Mononuclear cell (primary cell): ENCODE results near the gene HYI. TPM values are rescaled to one million over a fixed set of nuclear protein-coding genes. Genes with fewer than 3 reads are reported as not detected.
"Not testable (repeated sequence)": the region's sequence is repeated elsewhere in the genome, so short reads cannot be mapped to it uniquely, and the experiment has no call there.

ENCODE experiments used
- H3K27me3 ChIP-seq: 2 replicates; pipeline ENCODE4 v1.6.0; 2011; ENCODE audit warnings: low read length, control low read depth; ENCODE audit not compliant: insufficient read depth
- H3K4me1 ChIP-seq: 2 replicates; pipeline ENCODE4 v1.5.1; 2011; ENCODE audit warnings: mild to moderate bottlenecking, low read length, control low read depth; ENCODE audit not compliant: insufficient read depth
- H3K4me3 ChIP-seq: 2 replicates; pipeline ENCODE4 v1.5.1; 2011; ENCODE audit warnings: mild to moderate bottlenecking, low read length, moderate library complexity
- H3K9me3 ChIP-seq: 2 replicates; pipeline ENCODE4 v1.5.1; 2011; ENCODE audit warnings: low read depth, mild to moderate bottlenecking, control low read depth, low read length
- total RNA-seq: library from RNA; depleted of rRNA; stranded (reverse); fragments of >200 nt; gene quantifications from one replicate; pipeline ENCODE4 v1.2.3, GENCODE V29; 2012

HYI gene
- total RNA-seq, 1 donor = 7.9 TPM

DNA sequence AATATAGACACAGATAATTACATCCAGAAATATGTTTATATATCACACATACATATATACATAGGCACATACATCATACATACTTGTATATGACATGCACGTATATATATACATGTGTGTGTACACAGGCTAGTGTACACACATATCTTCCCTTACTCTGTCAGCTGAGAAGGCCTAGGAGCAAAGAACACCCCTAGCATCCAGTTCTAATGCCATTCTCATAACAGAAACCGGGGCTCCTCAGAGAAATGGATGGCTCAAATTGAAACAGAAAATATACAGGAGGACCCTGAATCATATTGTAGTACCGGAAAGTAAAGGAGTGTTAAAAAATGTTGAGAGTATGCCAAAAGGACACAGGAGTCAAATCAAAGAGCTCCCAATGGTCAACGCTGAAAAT is 19.7 kb upstream of the HYI start:
- H3K9me3 ChIP-seq = no peaks in the 10 kb centered on the region
- H3K27me3 ChIP-seq = no peaks in the 10 kb centered on the region
- no peaks in the 10 kb centered on the region for H3K4me1 ChIP-seq
- H3K4me3 ChIP-seq = no peak overlapping the region

DNA sequence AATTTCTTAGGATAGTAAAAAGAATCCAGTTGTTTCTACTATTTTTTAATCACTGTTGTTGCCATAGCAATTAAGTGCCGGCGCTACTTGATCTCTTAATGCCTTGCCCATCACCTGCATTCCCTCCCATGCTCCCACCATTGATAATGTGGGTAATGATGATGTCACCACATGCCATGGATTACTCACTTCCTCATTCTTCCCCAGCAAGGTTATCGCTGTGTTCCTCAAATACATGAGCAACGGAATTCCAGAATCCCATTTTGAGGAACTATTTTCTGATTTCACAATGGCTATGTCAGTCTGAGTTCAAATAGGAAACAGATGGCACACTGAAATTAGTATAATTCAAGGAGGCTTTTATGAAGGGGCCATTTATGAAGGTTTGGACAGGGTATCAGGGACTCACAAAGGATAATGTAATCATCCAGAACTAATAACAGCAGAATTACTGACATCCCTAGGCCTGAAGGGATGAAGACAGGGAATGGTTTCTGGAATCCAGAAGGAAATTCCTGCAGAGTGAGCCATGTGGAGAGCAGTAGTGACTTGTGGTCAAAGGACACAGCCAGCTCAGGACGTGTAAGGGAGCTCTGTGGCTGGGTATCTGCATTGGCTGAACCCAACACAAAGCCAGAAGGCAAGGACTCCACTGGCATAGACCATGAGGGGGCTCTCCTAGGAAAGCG is 18.9 kb upstream of the HYI start:
- H3K4me1 ChIP-seq, H3K27me3 ChIP-seq, H3K9me3 ChIP-seq, H3K4me3 ChIP-seq: not testable (repeated sequence)

DNA sequence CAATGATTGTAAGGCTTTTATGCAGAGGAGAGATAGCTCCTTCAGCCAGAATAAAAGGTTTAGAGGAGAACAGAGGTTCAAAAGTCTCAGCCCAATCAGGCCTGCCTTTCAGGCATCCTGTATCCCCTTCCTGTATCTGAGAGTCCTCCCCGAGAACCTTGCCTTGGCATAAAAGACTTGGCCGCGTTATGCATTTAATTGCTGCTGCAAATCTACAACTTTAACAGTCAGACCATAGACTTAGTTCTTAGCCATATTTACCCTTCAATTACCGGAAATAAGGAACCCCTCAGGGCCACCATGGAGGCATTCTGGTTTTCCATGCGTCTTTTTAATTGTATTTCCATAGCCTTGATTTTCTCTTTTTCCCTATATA is 18.3 kb upstream of the HYI start:
- Histone ChIP-seq H3K4me1 (no peaks in the 10 kb centered on the region), H3K9me3 (no peaks in the 10 kb centered on the region), H3K4me3 (no peak overlapping the region), H3K27me3 (no peaks in the 10 kb centered on the region)

DNA sequence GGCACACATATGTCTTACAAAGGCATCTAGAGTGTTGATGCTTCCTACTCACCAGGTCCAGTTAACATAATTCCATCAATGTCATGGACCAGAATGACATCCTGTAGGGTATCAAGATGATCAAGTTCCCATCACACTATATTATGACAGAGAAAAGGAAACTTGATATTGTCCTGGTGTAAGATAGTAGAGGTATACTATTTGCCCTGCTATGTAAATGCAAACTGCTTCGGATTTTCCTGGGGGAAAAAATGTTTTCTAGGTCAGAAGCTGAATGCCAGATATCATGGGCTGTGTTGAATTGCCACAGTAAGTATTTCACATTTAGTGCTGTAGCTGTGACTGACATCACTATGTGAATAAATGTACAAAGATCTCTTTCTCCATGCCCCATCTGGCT is 16.2 kb upstream of the HYI start:
- no peaks in the 10 kb centered on the region for H3K27me3 ChIP-seq
- H3K4me3 ChIP-seq = no peak overlapping the region
- H3K4me1 ChIP-seq = no peaks in the 10 kb centered on the region
- H3K9me3 ChIP-seq = no peaks in the 10 kb centered on the region

DNA sequence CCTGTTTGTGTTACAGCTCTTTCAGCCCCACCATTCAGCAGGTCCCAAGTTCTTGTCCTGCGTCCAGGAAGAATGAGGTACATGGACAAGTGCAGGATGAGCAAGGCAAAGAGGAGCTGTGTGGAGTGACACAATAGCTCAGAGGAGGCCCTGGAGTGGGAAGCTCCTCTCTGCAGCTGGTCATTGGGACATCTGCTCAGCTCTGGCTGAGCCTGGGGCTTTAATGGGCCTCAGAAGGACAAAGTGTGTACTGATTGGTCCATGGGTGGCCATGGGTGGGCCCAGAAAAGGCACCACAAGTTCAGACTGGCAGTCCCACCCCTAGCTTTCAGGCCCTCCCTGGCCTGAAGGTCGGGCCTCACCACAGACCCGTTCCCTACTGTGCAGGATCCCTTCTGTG is 14.7 kb upstream of the HYI start:
- H3K4me1 ChIP-seq = no peaks in the 10 kb centered on the region
- no peaks in the 10 kb centered on the region for H3K9me3 ChIP-seq
- H3K4me3 ChIP-seq = no peak overlapping the region
- H3K27me3 ChIP-seq = no peaks in the 10 kb centered on the region

DNA sequence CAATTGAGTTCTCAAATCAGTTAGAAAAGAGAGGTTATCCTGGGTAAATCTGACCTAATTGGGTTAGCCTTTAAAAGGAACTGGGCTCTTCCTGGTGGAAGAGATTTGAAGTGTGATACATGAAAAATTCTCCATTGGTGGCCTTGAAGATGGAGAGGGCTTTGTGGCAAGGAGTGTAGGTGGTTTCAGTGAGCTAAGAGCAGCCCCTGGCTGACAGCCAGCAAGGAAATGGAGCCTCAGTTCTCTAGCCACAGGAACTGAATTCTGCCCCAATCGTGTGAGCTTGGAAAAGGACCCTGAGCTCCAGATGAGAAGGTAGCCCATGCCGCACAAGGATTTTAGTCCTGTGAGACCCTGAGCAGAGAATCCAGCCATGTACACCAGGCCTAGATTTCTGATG is 12.7 kb upstream of the HYI start:
- no peaks in the 10 kb centered on the region for H3K9me3 ChIP-seq
- H3K4me1 ChIP-seq = no peaks in the 10 kb centered on the region
- H3K4me3 ChIP-seq = no peak overlapping the region
- H3K27me3 ChIP-seq = no peaks in the 10 kb centered on the region

DNA sequence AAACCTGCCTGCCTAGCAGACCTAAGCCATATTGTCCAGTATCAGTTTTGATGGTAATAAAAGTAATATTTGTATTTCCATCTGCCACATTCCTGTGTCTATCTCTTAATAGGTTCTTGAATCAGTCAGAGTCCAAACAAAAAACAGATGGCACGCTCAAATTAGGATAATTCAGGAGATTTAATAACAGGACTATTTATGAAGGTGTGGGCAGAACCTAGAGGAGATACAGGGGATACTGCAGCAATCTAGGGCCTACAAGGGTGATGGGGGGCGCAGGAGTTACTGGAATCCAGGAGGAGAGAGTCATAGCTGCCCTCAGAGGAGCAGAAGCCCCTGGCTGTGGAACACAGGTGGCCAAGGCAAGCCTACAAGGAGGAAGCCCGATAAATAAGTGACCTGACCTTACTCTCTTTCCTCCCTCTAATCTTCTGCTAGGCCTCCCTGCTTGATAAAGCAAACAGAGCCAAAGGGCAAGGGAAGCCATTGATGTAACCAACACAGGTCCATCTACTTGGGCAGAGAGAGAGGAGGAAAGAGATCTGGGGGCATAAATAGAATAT is 11.9 kb upstream of the HYI start:
- H3K4me1 ChIP-seq = no peaks in the 10 kb centered on the region
- H3K4me3 ChIP-seq = no peak overlapping the region
- H3K9me3 ChIP-seq = no peaks in the 10 kb centered on the region
- H3K27me3 ChIP-seq = no peaks in the 10 kb centered on the region

DNA sequence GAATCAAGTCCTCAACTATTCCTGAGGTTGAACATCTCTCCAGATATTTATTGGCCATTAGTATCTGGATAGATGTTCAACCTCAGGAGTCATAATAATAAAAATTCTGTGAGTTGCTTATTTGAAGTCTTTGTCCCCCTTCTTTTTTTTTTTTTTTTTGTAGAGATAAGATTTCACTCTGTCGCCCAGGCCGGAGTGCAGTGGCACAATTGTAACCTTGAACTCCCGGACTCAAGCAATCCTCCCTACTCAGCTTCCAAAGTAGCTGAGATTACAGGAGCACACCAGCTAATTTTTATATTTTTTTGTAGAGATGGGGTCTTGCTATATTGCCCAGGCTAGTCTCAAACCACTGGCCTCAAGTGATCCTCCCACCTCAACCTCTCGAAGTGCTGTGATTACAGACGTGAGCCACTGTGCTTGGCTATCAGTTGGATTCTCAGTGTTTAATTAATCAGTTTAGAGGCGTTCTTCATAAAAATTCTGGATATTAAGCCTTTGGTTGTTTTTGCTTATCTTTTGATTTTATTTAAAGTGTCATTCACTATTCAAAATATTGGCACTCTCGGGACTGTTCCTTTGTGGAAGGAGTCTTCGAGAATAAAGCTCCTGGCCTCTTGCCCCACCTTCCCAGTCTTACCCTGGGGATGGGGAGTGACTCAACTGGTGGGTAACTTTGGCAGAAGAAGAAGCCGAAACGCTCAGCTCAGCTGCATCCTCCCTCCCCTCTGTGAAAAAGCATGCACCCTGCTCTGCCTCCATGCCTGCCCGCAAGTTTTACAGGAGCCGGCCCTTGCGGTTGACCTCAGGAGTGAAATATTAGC is 11.2 kb upstream of the HYI start:
- Histone ChIP-seq H3K27me3 (no peaks in the 10 kb centered on the region), H3K4me1 (no peaks in the 10 kb centered on the region), H3K9me3 (no peaks in the 10 kb centered on the region), H3K4me3 (no peak overlapping the region)

DNA sequence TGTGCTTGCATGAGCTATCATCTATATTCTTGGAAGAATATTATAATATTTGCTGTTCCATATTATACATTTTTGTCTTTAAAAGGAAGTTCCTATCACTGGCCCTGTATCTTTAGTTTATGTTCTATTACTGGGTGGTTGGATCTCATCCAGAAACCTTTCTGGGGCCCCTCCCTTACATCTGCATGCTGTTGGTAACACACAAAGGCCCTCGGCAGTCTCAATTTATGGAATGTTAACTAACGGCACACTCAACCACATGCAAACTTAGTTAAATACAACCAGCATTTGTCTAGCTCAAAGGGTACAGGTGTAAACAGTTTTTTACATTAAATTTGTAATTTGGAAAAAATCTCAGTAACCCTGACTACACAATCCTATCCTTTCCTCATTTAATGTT is 9.7 kb upstream of the HYI start:
- Histone ChIP-seq H3K4me3 (no peak overlapping the region), H3K4me1 (no peaks in the 10 kb centered on the region), H3K27me3 (no peaks in the 10 kb centered on the region), H3K9me3 (no peaks in the 10 kb centered on the region)

DNA sequence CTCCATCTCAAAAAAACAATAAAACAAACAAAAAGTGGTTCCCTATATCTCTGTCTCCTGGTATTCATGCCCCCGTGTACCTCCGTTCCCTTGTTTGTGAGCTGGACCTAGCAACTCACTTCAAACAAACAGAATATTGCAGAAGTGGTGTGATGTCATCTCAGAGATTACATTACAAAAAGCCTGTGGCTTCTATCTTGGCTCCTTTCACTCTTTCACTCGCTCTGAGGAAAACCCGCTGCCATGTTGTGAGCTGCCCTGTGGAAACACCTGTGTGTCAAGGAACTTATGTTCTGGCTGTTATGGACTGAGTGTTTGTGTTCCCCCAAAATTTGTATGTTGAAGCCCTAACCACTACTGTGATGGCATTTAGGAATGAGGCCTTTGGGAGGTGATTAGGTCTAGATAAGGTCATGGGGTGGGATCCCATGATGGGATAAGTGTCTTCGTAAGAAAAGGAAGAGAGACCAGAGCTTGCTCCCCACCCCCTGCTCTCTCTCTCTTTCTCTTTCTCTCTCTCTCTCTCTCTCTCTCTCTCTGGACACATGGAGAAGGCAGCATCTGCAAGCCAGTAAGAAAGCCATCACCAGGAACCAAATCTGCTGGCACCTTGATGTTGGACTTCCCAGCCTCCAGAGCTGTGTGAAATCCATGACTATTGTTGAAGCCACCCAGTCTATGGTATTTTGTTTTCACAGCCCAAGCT is 7.4 kb upstream of the HYI start:
- Histone ChIP-seq H3K27me3 (no peaks in the 10 kb centered on the region), H3K9me3 (no peaks in the 10 kb centered on the region), H3K4me3 (no peak overlapping the region), H3K4me1 (no peaks in the 10 kb centered on the region)

DNA sequence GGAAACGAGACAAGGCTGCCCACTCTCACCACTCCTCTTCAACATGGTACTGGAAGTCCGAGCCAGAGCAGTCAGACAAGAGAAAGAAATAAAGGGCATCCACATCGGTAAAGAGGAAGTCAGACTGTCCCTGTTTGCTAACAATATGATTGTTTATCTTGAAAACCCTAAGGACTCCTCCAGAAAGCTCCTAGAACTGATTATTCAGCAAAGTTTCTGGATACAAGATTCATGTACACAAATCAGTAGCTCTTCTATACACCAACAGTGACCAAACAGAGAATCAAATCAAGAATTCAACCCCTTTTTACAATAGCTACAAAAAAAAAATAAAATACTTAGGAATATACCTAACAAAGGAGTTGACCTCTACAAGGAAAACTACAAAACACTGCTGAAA is 4.6 kb upstream of the HYI start:
- not testable (repeated sequence) for H3K4me3 ChIP-seq, H3K27me3 ChIP-seq, H3K9me3 ChIP-seq
- H3K4me1 ChIP-seq = peaks cover 11% of the 10 kb centered on the region

DNA sequence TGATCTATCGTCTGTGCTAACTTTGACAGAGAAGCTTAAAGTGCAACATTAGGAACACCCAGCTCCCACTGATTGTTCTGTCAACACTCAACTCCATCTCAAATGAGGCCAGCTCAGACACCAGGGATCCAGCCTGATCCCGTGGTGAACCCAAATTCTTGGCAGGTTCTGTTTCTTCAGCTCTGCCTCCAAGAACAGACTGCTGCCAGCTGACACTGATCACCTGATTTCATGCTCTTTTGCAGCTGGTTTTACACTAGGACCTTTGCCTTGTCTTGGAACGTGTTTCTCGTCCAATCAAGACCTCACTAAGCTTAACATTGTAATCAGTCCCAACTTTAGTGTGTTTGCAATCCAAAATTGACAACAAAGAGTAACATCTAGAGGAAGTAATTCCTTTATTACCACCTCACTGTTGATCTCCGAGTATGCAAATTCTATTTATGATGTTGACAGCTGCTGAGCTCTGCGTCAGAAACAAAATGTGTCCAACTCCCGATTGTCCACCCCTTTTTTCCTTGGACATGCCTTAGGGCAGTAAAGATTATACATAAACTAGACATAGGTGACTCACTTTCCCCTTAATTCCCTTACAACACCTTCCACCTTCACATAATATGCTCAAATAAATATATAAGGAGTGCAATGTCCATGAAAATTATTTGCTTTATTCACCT is 1.6 kb upstream of the HYI start:
- Histone ChIP-seq H3K4me1 (peaks cover 16% of the 10 kb centered on the region), H3K4me3 (no peak overlapping the region), H3K27me3 (peaks cover 6% of the 10 kb centered on the region), H3K9me3 (no peaks in the 10 kb centered on the region)

DNA sequence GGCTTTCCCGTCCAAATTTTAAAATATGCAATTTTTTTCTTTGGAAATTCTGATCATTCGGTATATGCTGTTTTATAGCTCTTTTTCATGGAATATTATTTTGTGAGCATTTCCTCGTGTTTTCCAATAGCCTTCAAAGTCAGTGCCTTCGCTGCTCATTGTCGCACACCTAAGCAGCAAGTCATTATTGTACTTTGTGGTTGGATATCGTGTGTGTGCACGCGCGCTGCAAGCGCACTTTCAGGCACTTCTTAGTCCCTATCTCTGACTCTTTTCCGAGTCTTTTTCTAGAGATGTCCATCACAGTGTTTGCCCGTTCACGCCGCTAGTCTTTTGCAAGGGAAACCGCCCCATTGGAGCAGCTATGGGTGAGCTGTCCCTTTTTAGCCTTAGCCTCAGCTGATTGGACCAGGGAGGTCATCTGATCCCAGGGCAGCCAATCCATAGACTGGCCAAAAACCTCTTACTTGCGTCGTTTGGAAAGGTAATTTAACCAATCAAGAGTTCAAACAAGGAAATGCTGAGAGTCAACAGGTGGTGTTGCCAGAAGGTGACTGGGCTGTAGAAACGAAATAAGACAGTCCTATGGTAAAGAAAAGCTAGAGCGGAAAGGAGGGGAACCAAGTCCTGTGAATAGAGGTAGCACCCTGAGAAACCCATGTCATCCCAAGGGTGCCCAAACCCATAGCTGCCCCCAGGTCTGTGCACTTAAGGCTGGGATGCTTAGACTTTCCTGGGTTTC is 710 bp upstream of the HYI start:
- peaks cover 16% of the 10 kb centered on the region for H3K4me1 ChIP-seq
- peak overlapping the region; percentile 45 for H3K4me3 ChIP-seq
- peaks cover 6% of the 10 kb centered on the region for H3K27me3 ChIP-seq
- no peaks in the 10 kb centered on the region for H3K9me3 ChIP-seq

DNA sequence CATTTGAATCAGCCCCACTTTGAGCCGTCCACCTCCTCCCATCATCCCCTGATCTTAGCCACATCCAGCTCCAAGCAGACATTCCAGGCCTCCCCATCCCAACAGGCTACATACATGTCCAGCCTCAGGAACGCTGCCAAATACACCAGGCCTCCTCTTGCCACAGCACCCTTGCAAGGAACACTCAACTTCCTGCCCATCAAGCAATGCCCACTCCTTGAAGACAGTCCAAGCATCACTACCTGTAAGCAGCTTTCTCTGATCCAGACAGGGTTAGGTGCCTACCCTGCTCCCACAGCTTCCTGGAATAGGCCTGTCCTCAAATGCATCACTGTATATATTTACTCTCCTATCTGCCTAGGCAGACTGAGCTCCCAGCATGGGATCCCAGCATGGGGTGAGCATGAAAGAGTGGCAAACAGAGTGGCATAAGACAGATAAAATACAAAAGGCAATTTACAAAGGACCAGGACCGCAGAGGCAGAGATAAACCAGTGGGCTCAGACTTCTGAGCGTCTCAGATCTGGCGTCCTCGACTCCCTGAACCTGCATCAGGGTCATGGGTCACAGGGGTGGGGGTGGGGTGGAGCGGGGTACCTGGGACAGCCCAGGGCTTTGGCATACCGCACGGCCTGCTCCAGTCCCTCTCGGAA is 816 bp downstream of the HYI start:
- H3K4me1 ChIP-seq = peaks cover 16% of the 10 kb centered on the region
- H3K27me3 ChIP-seq = peaks cover 6% of the 10 kb centered on the region
- H3K9me3 ChIP-seq = no peaks in the 10 kb centered on the region
- no peak overlapping the region for H3K4me3 ChIP-seq
